Activated gamma-delta T cell (primary cell): Measurements from ENCODE around the gene GLIS2.

Experiments used
- DNase-seq: peaks from one replicate; lab custom pipeline; 2025; lab: John Stamatoyannopoulos, UW

Gene GLIS2

DNA sequence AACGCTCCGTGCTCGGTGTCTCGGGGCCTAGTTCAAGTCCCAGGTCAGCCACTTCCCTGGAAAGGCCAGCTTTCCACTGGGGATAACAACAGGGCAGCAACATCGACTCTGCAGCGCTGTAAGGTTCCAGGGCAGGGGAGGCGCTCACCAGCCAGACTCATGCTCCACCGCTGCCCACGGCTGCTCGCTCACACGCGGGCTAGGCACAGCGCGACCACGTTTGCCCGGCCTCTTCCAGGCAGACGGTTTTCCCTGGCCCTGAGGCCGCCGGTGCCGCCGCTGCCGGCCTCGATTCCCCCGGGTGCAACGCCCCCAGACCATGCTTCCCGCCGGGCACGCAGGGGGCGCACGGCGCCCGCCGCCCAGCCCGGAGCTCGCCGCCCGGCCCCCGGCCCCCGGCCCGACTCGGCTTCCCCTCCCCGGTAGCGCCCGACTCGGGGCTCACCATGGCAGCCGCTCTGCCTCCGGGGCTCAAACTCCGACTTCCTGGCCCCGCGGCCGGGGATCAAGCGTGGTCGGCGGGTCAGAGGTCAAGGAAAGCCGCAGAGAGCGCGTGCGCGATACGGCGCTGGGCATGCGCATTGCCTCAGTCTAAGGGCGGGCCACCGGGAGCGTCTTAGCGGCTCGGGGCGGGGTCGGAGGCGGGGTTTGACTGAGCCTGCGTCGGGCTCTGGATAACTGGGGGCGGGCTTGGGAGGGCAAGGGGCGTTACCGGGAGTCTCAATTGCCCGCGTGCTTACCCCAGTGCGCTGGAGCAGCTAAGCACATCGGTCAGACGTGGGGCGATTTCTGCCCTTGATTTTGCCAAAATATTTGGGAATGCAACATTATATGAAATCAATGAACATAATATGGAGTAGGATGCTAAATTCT lies 35.2 kb downstream of the GLIS2 start, which contains the start of gene PAM16:
Gene PAM16 (minus strand): TSS at position 535 of the 873 bp plus-strand sequence. CDS start 87 bp downstream, at position 448.
- peak; percentile 97 for DNase-seq

DNA sequence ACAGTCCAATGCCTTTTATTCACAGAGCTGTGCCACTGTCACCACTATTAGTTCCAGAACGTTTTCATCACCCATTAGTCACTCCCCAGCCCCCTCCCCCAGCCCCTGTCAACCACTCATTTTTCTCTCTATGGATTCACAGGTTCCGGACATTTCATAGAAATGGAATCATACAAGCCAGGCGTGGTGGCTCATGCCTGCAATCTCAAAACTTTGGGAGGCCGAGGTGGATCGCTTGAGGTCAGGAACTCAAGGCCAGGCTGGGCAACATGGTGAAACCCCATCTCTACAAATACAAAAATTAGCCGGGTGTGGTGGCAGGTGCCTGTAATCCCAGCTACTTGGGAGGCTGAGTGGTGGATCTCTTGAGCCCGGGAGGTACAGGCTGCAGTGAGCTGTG lies 36.0 kb downstream of the GLIS2 start:
- no peak for DNase-seq

DNA sequence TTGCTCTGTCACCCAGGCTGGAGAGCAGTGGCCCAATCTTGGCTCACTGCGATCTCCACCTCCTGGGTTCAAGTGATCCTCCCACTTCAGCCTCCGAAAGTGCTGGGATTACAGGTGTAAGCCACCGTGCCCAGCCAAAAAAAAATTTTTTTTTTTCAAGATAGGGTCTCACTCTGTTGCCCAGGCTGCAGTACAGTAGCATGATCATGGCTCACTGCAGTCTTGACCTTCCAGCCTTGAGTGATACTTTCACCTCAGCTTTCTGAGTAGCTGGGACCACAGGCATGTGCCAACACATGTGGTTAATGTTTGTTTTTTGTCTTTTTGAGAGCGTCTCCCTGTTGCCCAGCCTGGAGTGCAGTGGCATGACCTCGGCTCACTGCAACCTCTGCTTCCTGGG lies 37.0 kb downstream of the GLIS2 start:
- DNase-seq: no peak

DNA sequence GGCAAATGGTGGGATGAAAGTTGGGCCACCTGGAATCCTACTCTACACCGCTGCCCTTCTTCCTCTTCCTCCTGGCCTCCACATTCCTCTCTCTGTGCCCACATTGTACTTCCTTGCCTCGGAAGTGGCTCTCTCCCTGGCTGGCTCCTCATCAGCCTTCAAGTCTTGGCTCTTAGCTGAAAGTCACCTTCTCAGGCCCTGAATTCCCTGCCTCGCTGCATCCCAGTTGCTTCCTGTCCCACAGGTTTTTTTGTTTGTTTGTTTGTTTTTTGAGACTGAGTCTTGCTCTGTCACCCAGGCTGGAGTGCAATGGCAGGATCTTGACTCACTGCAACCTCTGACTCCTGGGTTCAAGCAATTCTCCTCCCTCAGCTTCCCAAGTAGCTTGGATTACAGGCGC lies 37.8 kb downstream of the GLIS2 start:
- no peak for DNase-seq

DNA sequence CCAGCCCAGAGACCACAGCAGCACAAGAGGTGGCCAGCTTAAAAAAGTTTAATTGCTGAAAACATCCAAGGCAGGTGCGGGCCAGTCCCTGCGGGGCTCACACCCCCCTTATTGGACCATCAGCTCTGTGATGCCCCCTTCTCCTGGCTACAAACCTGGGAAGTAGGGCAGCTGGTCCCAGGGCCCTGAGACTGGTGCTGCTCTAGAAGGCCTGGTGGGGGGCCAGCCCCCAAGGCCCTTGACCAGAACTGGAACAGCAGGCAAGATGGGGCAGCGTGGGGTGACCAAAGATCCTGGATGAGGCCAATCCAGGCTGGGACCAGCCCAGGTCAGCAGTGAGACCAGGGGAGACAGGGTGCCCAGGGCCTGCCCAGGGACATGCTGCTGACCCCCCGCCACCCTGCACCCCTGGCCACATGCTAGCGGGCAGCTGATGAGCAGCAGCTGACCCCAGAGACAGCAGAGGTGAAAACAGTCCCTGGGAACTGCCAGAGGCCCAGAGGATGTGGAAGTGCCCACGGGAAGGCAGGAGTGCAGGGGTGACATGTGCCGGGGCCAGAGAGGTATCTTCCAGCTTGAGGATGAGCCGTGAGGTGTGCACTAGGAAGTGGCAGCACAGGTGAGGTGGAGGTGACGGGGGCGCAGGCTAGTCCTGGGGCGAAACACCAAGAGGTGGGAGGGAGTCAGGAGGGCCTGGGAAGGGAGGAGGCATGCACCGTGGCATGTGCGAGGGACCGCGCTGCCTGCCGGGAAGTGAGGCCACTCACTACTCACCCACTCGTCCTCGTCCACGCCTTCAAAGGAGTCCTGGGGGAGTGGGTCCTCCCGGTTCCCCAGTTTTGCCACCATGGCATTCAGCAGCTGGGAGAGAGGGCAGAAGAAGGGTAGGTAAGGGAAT lies 38.9 kb downstream of the GLIS2 start:
- no peak for DNase-seq

DNA sequence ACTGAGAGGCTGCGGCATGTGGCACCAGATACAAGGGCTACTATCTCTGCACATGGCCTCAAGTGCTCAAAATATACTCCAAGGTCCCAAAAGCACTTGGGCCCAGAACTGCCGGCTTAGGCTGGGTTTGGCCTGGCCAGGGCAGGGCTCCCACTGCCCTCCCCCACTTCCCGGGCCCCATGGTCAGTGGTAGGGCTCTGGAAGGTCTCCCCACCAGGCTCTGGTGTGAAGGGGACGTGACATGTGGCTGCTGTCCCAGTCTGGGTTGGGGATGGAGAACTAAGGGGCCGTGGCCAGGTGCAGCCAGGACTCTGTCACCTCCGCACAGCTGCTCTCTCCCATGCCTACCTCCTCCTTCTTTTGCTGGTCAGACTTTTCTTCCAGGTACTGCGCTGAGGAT lies 41.0 kb downstream of the GLIS2 start:
- no peak for DNase-seq

DNA sequence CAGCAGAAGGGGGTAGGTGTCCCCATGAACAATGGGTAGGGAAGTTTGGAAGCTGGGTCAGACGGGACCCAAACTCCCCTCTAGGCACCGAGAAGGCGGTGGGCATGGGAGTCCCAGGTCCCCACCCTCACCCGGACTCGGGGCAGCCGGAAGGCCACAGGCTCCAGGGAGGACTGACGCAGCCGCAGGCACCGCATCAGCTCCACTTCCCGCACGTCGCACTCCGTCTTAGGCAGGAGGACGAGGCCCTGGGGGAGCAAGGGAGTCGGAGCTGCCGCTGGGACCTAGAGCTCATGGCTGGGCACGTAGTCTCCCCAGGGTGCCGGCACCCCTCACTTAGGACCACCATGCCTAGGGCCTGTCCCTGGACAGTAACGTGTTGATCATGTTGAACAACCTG lies 42.4 kb downstream of the GLIS2 start:
- no peak for DNase-seq

DNA sequence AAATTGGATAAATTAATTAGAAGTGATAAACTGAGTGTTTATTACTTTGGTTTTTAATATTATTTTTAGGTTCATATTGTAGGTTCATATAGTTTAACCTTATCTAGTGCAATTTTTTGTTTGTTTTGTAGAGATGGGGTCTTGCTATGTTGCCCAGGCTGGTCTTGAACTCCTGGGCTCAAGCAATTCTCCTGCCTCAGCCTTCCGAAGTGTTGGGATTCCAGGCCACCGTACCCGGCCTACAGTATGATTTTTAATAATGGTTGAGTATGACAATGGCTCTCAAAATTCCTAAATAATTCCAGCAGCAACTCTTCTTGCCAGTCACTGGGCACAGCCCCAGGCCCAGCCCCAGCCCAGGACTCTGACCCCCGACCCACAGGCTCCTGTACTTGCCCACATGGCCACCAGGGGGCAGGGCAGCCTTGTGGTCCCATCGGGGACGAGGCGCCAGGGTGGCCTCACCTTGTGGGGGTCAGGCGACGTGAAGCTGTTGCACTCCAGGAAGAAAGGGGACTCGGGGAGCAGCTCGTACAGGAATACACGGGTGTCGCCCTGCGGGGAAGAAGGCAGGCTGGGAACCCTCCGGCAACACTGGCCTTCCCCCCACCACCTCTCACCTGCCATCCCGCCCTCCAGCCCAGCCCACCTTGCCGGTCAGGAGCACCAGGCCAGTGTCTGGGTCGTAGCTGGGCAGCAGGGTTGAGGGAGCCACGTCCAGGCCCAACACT lies 43.1 kb downstream of the GLIS2 start:
- DNase-seq: no peak

DNA sequence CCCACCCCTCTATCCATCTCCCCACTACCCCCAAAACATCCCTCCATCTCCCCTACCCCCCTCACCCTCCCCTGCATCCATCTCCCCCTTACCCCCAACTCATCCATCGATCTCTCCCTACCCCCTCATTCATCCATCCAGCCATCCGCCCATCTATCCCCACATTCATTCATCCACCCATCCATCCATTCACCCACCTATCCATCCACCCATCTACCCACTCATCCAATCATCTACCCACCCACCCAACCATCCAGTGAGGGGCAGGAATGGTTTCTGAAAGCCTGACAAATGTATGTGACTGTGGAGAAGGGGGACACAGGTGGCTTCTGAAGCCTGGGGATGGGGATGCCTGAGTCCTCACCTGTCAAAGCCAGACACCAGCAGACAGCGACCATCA lies 44.0 kb downstream of the GLIS2 start:
- DNase-seq: no peak

DNA sequence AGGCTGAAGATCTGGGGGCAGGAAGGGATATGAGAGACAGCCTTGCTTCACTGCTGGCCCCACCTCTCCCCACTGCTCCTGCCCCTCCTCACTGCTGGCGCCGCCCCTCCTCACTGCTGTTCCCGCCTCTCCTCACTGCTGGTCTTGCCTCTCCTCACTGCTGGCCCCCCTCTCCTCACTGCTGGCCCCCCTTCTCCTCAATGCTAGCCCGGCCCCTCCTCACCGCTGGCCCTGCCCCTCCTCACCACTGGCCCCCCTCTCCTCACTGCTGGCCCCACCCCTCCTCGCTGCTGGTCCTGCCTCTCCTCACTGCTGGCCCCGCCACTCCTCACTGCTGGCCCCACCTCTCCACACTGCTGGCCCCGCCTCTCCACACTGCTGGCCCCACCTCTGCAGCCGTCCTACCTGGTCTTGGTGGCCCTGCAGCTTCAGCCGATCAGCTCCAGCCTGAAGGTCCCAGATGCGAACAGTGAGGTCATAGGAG lies 44.7 kb downstream of the GLIS2 start:
- DNase-seq: no peak

DNA sequence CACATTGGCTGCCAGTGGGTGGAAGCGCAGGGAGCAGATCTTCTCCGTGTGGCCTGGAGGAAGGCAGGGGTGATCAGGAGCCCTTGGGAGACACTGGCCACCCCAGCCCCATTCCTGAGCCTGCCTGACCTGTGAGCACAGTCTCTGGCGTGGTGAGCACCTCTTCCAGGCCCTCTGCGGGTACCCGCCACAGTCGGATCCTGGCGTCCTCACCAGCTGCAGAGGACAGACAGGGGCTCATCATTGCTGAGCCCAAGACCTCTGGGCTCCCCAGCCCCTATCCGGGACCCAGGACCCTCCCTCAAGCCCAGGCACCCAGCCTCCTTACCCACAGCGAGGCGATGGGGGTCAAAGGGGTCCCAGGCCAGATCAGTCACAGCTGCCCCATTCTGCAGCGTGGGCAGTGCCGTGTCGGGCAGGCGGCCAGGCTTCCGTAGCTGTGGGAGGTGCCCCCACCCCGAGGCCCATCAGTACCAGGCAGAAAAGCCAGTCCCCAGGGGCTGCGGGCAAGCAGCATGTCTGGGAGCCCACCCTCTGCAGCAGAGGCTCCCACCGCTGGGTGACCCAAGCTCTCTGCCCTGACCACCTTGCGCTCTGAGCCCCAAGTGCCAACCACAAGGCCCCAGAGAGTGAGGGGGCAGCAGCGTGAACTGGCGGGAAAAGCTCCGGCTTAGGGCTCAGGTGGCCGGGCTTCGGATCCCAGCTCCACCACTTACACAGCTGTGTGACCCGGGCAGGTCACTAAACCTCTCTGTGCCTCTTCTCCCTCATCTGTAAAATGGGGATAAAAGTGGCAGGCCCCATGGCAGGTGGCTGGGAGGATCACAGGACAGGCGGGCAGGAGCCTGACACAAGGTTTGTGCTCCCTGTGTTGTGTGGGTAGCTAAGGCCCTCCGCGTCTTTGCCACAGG lies 45.4 kb downstream of the GLIS2 start:
- no peak for DNase-seq

DNA sequence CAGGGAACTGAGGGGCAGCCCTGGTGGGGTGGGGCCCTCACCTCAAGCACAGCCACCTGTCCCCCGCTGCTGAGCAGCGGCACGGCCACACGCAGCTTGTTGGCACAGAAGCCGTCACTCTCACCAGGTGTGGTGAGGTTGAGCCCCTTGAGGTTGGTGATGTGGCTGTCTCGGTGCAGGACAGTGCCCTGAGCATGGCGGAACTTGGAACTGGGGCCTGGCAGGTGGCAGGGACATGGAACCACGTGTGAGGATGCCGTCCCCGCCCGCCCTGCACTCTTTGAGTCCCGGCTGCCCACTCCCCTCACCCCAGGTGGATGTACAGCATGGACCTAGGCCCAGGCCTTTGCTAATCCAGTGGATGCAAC lies 46.1 kb downstream of the GLIS2 start:
- no peak for DNase-seq

DNA sequence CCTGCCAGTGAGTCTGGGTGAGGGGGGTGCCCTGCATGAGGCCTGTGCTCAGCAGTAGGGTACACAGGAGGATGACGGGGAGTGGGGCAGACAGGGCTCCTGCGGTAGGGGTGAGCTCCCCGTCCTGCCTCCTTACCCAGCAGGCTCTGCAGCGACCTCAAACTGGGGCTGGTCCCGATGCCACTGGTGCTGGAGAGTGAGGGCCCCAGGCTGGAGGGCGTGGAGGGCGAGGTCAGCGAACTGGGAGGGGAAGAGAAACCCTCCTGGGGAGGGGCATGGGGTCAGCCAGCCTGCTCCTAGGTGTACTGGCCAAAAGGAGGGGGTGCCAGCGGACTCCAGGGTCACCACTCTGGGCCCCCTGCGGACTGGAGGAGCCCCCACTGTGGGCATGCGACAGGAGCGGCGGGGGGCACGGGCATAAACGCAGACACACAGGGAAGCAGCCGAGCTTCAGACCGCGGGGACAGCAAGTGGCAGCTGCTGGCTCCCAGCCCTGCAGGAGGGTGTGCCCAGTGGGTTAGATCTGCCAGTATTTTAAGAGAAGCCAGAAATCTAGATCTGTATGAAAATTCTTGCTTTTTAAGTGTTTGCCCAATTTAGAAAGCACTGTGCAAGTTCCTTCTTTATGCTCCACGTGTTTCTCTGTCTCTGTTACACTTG lies 46.7 kb downstream of the GLIS2 start:
- no peak for DNase-seq

DNA sequence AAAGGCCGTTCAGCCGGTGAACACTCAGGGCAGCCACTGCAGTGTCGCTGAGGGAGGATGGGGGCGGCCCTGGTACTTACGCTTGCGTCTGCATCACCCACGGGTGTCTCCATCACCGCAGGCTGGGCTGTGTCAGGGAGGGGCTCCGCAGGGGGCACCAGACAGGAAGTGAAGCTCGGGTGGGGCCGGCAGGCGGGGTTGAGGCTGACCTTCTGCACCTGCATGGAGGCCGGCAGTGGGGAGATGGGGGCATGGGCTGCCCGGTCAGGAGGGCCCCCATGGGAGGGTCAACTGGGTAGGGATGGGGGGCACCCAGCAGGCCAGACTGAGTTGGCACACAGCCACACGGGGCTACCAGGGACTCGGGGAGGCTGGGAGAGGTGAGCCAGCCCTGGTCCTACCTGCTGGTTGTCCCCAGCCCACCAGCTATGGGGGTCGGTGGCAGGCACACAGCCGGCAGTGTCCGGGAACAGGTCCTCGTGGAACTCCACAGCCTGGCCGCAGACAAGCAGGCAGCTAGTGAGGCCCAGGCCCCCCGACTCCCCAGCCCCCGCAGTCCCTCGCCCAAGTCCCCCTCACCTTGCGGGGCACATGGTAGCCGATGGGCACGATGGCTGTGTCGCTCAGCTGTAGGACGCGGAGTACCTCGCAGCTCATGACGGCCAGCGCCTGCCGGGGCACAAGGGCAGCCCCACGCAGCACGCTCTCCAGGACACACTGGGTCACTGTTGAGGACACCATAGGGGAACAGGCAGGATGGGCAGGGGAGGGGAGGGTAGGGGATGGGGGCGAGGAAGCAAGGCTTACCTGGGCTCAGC lies 48.5 kb downstream of the GLIS2 start:
- DNase-seq: no peak

DNA sequence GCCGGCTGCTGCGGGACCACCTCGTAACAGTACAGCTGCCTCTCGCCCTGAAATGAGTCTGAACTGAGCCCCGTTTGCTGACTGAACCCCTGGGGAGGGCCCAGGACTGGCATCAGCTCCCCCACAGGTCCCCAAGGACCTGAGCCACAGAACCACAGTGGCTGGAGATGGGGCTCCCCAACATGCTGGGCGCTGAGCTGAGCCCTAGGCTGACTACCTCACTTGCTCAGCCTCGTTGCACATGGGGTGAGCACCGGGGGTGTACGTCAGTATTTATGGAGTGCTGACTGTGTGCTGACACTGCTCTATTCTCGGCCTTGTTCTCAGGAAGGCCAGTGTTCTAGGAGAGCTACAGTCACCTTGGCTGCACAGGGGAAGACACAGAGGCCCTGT lies 49.1 kb downstream of the GLIS2 start:
- no peak for DNase-seq

DNA sequence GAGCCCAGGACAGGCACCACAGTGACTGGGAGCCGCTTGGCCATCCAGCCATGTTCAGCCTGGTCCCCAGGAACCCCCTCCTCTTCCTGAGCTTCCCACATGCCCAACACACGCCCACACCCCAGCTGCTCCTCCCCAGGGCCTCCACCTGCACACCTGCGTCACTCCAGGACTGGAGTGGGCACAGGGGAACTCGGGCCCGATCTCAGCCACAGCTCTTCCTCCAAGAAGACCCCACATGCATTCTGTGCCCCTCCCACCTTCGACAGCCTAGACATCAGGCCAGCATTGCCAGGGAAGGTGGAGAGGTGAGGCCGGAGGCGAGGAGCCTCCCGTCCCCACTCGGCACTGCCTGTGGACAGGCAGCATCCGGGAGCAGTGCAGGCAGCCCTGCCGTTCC lies 49.7 kb downstream of the GLIS2 start:
- DNase-seq: no peak

DNA sequence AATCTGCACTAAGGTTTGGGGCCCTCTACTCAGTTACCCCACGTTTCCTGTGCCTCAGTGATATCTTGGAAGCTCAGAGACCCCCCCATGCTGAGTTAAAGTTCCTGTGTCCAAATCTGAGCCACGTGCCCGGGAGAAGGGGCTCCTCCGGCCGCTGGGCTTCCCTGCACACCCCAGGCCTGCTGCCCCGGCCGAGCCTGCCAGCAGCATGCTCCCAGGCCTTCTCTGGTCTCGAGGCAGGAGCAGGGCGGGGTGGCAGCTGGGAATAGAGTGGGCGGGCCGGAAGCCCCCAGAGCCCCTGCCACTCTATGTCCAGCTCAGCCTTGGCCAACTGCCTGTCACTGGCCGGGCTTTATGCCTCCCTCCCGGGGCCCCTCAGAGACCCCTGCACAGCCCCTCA lies 50.1 kb downstream of the GLIS2 start:
- DNase-seq: no peak

DNA sequence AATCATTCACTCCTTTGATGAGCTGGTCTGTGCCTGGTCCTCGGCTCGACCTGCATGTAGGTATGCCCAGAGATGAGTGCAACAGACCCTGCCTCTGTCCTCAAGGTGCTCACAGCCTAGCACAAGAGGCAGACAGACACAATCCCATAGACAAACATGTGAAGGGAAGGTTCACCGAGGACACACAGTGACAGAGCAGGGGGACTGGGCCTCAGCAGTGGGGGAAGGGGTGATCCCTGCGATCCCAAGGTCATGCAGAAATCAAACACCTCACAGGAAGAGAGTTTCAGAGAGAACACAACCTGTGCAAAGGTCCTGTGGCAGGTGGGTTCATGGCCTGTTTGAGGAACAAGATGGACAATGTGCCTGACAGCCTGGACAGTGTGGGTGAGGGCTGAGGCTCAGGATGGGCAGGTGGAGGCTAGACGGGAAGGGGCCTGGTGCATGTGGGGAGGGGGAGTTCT lies 51.6 kb downstream of the GLIS2 start:
- no peak for DNase-seq

DNA sequence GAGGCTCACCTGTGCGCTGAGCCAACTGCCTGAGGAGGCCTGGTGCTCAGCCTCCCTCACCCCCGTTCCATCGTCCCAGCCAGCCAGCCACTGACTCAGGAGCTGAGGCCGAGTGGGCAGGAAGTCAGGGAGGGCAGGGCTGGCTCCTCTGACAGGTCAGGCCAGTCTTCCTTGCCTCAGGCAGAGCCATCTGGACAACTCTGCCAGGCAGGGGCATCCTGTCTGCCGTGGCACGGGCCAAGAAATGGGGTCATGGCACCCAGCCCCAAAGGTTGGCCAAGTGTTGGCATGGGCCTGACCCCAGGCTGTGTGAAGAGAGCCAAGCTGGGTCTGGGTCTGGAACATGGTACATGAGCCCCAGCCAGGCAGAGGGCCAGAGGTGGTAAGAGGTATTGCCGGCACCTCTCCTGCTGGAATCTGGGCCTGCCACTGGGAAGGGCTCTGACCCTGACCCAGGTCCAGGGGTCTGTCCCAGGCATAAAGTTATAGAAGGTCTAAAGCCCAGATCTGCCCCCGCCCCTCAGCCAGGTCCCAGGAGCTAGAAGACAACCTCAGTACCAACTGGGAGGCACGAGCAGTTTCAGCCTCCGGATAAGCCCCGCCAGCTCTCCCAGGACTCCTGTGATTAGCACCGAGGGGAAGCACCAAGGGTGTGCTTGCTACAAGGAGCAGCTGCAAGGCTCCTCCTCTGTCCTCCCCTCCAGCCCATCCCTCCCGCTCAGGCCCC lies 53.3 kb downstream of the GLIS2 start:
- no peak for DNase-seq
